HEK293 (cell line): ENCODE measurements around the gene S1PR5.

Experiments used
- CTCF ChIP-seq: fragments of 450-650 bp; formaldehyde crosslinking; IDR thresholded peaks from 2 replicates; pipeline ENCODE4 v1.5.1; 2016; ENCODE audit warnings: missing biosample characterization, missing genetic modification characterization
- REST ChIP-seq: fragments of 450-650 bp; formaldehyde crosslinking; IDR thresholded peaks from 2 replicates; pipeline ENCODE4 v1.5.1; 2016; ENCODE audit warnings: missing biosample characterization, missing genetic modification characterization
- ZBTB20 ChIP-seq: fragments of 450-650 bp; formaldehyde crosslinking; IDR thresholded peaks from 2 replicates; pipeline ENCODE4 v1.5.1; 2016; ENCODE audit warnings: missing biosample characterization, missing genetic modification characterization
- ZNF2 ChIP-seq: fragments of 450-650 bp; formaldehyde crosslinking; IDR thresholded peaks from 2 replicates; pipeline ENCODE4 v1.5.1; 2016; ENCODE audit warnings: missing biosample characterization, missing genetic modification characterization

- no peak for TF ChIP-seq ZBTB20 (tag by site-specific recombination)
- TF ChIP-seq CTCF (tag by site-specific recombination), result no peak
- TF ChIP-seq REST (tag by site-specific recombination), result no peak
- no peak for TF ChIP-seq ZNF2 (tag by site-specific recombination)
Measured at GRCh38 chr19:10474962-10475451, 42.2 kb downstream of the S1PR5 start.
